H1 (cell line): ENCODE measurements around the gene TLE1. TPM values are rescaled to one million over a fixed set of nuclear protein-coding genes. Genes with fewer than 3 reads are reported as not detected.

Source experiments
- CTCF ChIA-PET: fragments of 300-600 bp; sonication (Branson Sonifier 250); formaldehyde crosslinking; loops from one replicate; lab custom pipeline; 2021; ENCODE audit not compliant: partially characterized antibody; lab: Charles Lee
- POLR2A ChIA-PET: fragments of 300-600 bp; sonication (Branson Sonifier 250); formaldehyde crosslinking; loops from one replicate; lab custom pipeline; 2021; ENCODE audit warnings: inconsistent platforms; ENCODE audit not compliant: partially characterized antibody; lab: Charles Lee
- DNase-seq, 2 experiments: peaks; one replicate each; pipeline versions ENCODE4 v3.0.0 to v3.0.0-alpha.2; 2010 to 2022; ENCODE audit warnings: low spot score in 2 of 2, low read depth in 1 of 2, mixed read lengths in 1 of 2
- FAIRE-seq: peaks from 2 replicates; lab custom pipeline; 2011; peaks lifted over from hg19 to GRCh38; lab: Jason Lieb, UNC
- H2AFZ ChIP-seq: 2 replicates; pipeline ENCODE4 v1.8.1; 2012; ENCODE audit warnings: low read length, inconsistent platforms
- H2AK5ac ChIP-seq: 2 replicates; pipeline ENCODE4 v1.6.1; 2013; ENCODE audit warnings: low read depth, low read length
- H2BK120ac ChIP-seq: replicated peaks from 2 replicates; pipeline ENCODE3; 2013; ENCODE audit warnings: low read depth, low read length, inconsistent platforms
- H2BK12ac ChIP-seq: 2 replicates; pipeline ENCODE4 v1.6.1; 2013; ENCODE audit warnings: low read depth, low read length
- H2BK15ac ChIP-seq: 2 replicates; pipeline ENCODE4 v1.6.1; 2013; ENCODE audit warnings: low read length
- H2BK20ac ChIP-seq: 2 replicates; pipeline ENCODE4 v1.6.1; 2013; ENCODE audit warnings: low read length
- H2BK5ac ChIP-seq: 2 replicates; pipeline ENCODE4 v1.6.1; 2013; ENCODE audit warnings: low read depth, low read length
- H3K14ac ChIP-seq: 2 replicates; pipeline ENCODE4 v1.6.1; 2013; ENCODE audit warnings: inconsistent platforms; ENCODE audit not compliant: insufficient read length
- H3K18ac ChIP-seq: 2 replicates; pipeline ENCODE4 v1.6.1; 2013; ENCODE audit warnings: low read length; ENCODE audit errors: extremely low read depth
- H3K23ac ChIP-seq: 2 replicates; pipeline ENCODE4 v1.6.1; 2013; ENCODE audit warnings: inconsistent platforms; ENCODE audit not compliant: insufficient read length
- H3K23me2 ChIP-seq: 2 replicates; pipeline ENCODE4 v1.6.1; 2013; ENCODE audit warnings: low read depth, low read length
- H3K27ac ChIP-seq: 2 replicates; pipeline ENCODE4 v1.6.1; 2011; ENCODE audit warnings: low read depth, low read length, inconsistent platforms
- H3K27me3 ChIP-seq, 4 experiments: replicated peaks in 1 of 4; 1 replicate in 1 of 4; 2 replicates in 3 of 4; pipeline versions ENCODE4 v1.6.1 to v1.8.1; 2011 to 2013; ENCODE audit warnings: low read length in 3 of 4, mild to moderate bottlenecking in 3 of 4, inconsistent platforms in 2 of 4, mixed read lengths in 2 of 4, moderate library complexity in 1 of 4; ENCODE audit not compliant: control insufficient read depth in 3 of 4, insufficient read depth in 3 of 4; ENCODE audit errors: extremely low read depth in 1 of 4
- H3K36me3 ChIP-seq, 4 experiments: 2 replicates each; pipeline versions ENCODE4 v1.6.1 to v1.8.1; 2011 to 2013; ENCODE audit warnings: mild to moderate bottlenecking in 4 of 4, low read length in 3 of 4, moderate library complexity in 2 of 4, control low read depth in 1 of 4, inconsistent platforms in 1 of 4; ENCODE audit not compliant: insufficient read depth in 4 of 4, control insufficient read depth in 2 of 4
- H3K4ac ChIP-seq: replicated peaks from 2 replicates; pipeline ENCODE3; 2013; ENCODE audit warnings: low read length, low read depth, mixed read lengths, inconsistent platforms; ENCODE audit not compliant: insufficient read length
- H3K4me1 ChIP-seq, 4 experiments: replicated peaks in 1 of 4; 1 replicate in 1 of 4; 2 replicates in 3 of 4; pipeline versions ENCODE4 v1.6.1 to v1.8.1; 2011 to 2013; ENCODE audit warnings: low read length in 3 of 4, inconsistent platforms in 2 of 4, mixed read lengths in 1 of 4; ENCODE audit not compliant: insufficient read depth in 4 of 4, control insufficient read depth in 3 of 4
- H3K4me2 ChIP-seq, 2 experiments: 2 replicates each; pipeline versions ENCODE4 v1.6.1 to v1.8.1; 2011 to 2013; ENCODE audit warnings: low read depth in 2 of 2, low read length in 2 of 2, control low read depth in 1 of 2, inconsistent platforms in 1 of 2, mild to moderate bottlenecking in 1 of 2; ENCODE audit not compliant: insufficient read depth in 1 of 2
- H3K4me3 ChIP-seq, 4 experiments: fragments of 200-600, 300-600 bp in 1 of 4; sonication (generic), shearing (Covaris generic), sonication (Bioruptor Twin) in 1 of 4; 2 replicates each; pipeline versions ENCODE4 v1.5.1 to v1.8.1; 2011 to 2016; ENCODE audit warnings: low read length in 4 of 4, low read depth in 3 of 4, control low read depth in 2 of 4, inconsistent platforms in 2 of 4, mild to moderate bottlenecking in 2 of 4, mixed read lengths in 1 of 4, moderate library complexity in 1 of 4; ENCODE audit not compliant: insufficient read depth in 2 of 4; ENCODE audit errors: extremely low read depth in 1 of 4
- H3K56ac ChIP-seq: replicated peaks from 2 replicates; pipeline ENCODE3; 2013; ENCODE audit warnings: low read depth, mild to moderate bottlenecking, mixed read lengths, low read length, inconsistent platforms; ENCODE audit not compliant: insufficient read length
- H3K79me1 ChIP-seq: 2 replicates; pipeline ENCODE4 v1.6.1; 2013; ENCODE audit warnings: low read depth, low read length, control low read depth
- H3K79me2 ChIP-seq, 2 experiments: 2 replicates each; pipeline versions ENCODE4 v1.6.1 to v1.8.1; 2012 to 2013; ENCODE audit warnings: low read length in 2 of 2, mild to moderate bottlenecking in 2 of 2, inconsistent platforms in 1 of 2; ENCODE audit not compliant: insufficient read depth in 2 of 2, control insufficient read depth in 1 of 2
- H3K9ac ChIP-seq, 4 experiments: replicated peaks in 1 of 4; 1 replicate in 1 of 4; 2 replicates in 3 of 4; pipeline versions ENCODE4 v1.6.1 to v1.8.1; 2011 to 2013; ENCODE audit warnings: low read depth in 3 of 4, low read length in 3 of 4, control low read depth in 2 of 4, mild to moderate bottlenecking in 2 of 4, moderate library complexity in 2 of 4, inconsistent platforms in 1 of 4; ENCODE audit errors: extremely low read depth in 1 of 4
- H3K9me3 ChIP-seq, 2 experiments: 2 replicates each; pipeline versions ENCODE4 v1.6.1 to v1.8.1; 2012 to 2013; ENCODE audit warnings: mild to moderate bottlenecking in 2 of 2, moderate library complexity in 2 of 2, control low read depth in 1 of 2, inconsistent platforms in 1 of 2, low read depth in 1 of 2, low read length in 1 of 2, mixed read lengths in 1 of 2; ENCODE audit not compliant: insufficient read depth in 2 of 2
- H4K20me1 ChIP-seq, 2 experiments: replicated peaks in 1 of 2; 2 replicates each; pipeline versions ENCODE3 to v1.8.1; 2011 to 2013; ENCODE audit warnings: inconsistent platforms in 2 of 2, low read length in 2 of 2, mild to moderate bottlenecking in 1 of 2; ENCODE audit not compliant: insufficient read depth in 2 of 2, control insufficient read depth in 1 of 2
- H4K5ac ChIP-seq: 2 replicates; pipeline ENCODE4 v1.6.1; 2013; ENCODE audit warnings: low read length, low read depth, mixed read lengths, inconsistent platforms; ENCODE audit not compliant: insufficient read length
- H4K8ac ChIP-seq: 2 replicates; pipeline ENCODE4 v1.8.0; 2013; ENCODE audit warnings: mild to moderate bottlenecking, moderate library complexity, low read length, inconsistent platforms; ENCODE audit not compliant: insufficient read depth; ENCODE audit errors: extremely low read depth
- H4K91ac ChIP-seq: replicated peaks from 2 replicates; pipeline ENCODE3; 2013; ENCODE audit warnings: low read length, mixed read lengths, inconsistent platforms; ENCODE audit not compliant: insufficient read length
- BCL11A ChIP-seq, 2 experiments: IDR thresholded peaks; one replicate each; pipeline ENCODE4 v1.6.1; 2011; ENCODE audit warnings: low read depth in 2 of 2, low read length in 2 of 2, mild to moderate bottlenecking in 2 of 2
- BRCA1 ChIP-seq: IDR thresholded peaks from 2 replicates; pipeline ENCODE4 v1.6.1; 2012; ENCODE audit warnings: low read depth, low read length, improper control_type of control experiment
- EP300 ChIP-seq, 2 experiments: IDR thresholded peaks; 1 replicate in 1 of 2; 2 replicates in 1 of 2; pipeline ENCODE4 v1.6.1; 2011 to 2012; ENCODE audit warnings: low read depth in 2 of 2, low read length in 2 of 2, mild to moderate bottlenecking in 2 of 2, borderline replicate concordance in 1 of 2, inconsistent platforms in 1 of 2, moderate library complexity in 1 of 2
- EZH2 ChIP-seq: fragments of 200-600 bp; sonication (generic); IDR thresholded peaks from 2 replicates; pipeline ENCODE4 v1.7.1; 2012; ENCODE audit warnings: low read depth, mild to moderate bottlenecking, moderate library complexity, low read length, inconsistent platforms; ENCODE audit not compliant: severe bottlenecking
- MAFK ChIP-seq: IDR thresholded peaks from 2 replicates; pipeline ENCODE4 v1.6.1; 2012; ENCODE audit warnings: low read depth, mild to moderate bottlenecking, improper control_type of control experiment, low read length
- SUZ12 ChIP-seq: fragments of 200-600 bp; sonication (generic); IDR thresholded peaks from 2 replicates; pipeline ENCODE4 v1.6.1; 2012; ENCODE audit warnings: mild to moderate bottlenecking, inconsistent platforms, low read length, moderate library complexity, mixed read lengths
- TEAD4 ChIP-seq: IDR thresholded peaks from 2 replicates; pipeline ENCODE4 v1.6.1; 2012; ENCODE audit warnings: low read depth, low read length, inconsistent platforms, mixed read lengths
- WGBS, 2 experiments: shearing (Covaris generic) in 1 of 2; methylation state at CpG; one replicate each; pipeline versions ENCODE4 v1.1.6 to v1.1.7; 2013 to 2015; ENCODE audit warnings: low lambda C conversion rate in 2 of 2, mixed read lengths in 2 of 2, inconsistent platforms in 1 of 2, low coverage in 1 of 2, missing lambda C conversion rate in 1 of 2; ENCODE audit not compliant: insufficient replicate concordance in 2 of 2, insufficient coverage in 1 of 2, insufficient read length in 1 of 2; ENCODE audit errors: extremely low coverage in 1 of 2, missing lambda C conversion rate in 1 of 2; 5-methylcytosine and 5-hydroxymethylcytosine counted together
- polyA plus RNA-seq, 7 experiments: library from polyadenylated mRNA; depleted of rRNA in 3 of 7; stranded (reverse) in 5 of 7; unstranded in 2 of 7; fragments of >200 nt in 5 of 7; fragments of 200-250 nt in 2 of 7; gene quantifications; 1 replicate in 5 of 7; 2 replicates in 1 of 7; 4 replicates in 1 of 7; pipeline versions ENCODE4 v1.2.1 to v1.2.3, GENCODE V29; 2011 to 2013; ENCODE audit warnings: missing spikeins in 2 of 7, mixed read lengths in 2 of 7
- total RNA-seq: library from RNA; stranded (reverse); fragmentation: NEBNext Ultra II Directional; extraction: Animal tissue kit (Norgen Biotek cat#: 25700); gene quantifications from 2 replicates; pipeline ENCODE4 v1.2.1, GENCODE V29; 2021

Gene TLE1
- total and polyA plus RNA-seq, 2 of the 8 experiments (the other 6 are each of a cell fraction or from before 2014, with no cell fraction given), result 81.8 to 91.6 TPM

GRCh38 chr9:81716409-81716808 is 27.1 kb upstream of the TLE1 start:
- TF ChIP-seq MAFK, result no peak
- no peak for TF ChIP-seq SUZ12
- no peak for TF ChIP-seq BRCA1
- TF ChIP-seq EZH2, result no peak
- TF ChIP-seq BCL11A (IDR thresholded peaks at IDR 0.05; ENCODE audit: low read depth in 2 of 2, low read length in 2 of 2), result no peak
- TF ChIP-seq EP300 (IDR thresholded peaks at IDR 0.05; ENCODE audit: borderline replicate concordance in 1 of 2, low read depth in 2 of 2, low read length in 2 of 2), result no peak
- no peak for TF ChIP-seq TEAD4
- Histone ChIP-seq H3K23me2 (no peaks in the 10 kb centered on the region), H2BK120ac (no peak overlapping the region), H3K4me2 (no peak overlapping the region), H2AFZ (no peak overlapping the region), H4K20me1 (no peaks in the 10 kb centered on the region), H3K4me3 (no peak overlapping the region), H2BK20ac (no peak overlapping the region), H3K18ac (no peak overlapping the region), H3K23ac (no peak overlapping the region), H3K9me3 (no peaks in the 10 kb centered on the region), H4K8ac (no peak overlapping the region), H4K91ac (peak overlapping the region; percentile 74), H3K79me1 (no peaks in the 10 kb centered on the region), H2BK15ac (no peak overlapping the region), H2BK12ac (no peak overlapping the region), H3K79me2 (no peaks in the 10 kb centered on the region), H3K4ac (no peak overlapping the region), H3K36me3 (no peaks in the 10 kb centered on the region), H3K56ac (no peak overlapping the region), H3K14ac (no peak overlapping the region), H3K9ac (no peak overlapping the region), H4K5ac (no peak overlapping the region), H2BK5ac (no peak overlapping the region), H2AK5ac (no peak overlapping the region), H3K27me3 (no peaks in the 10 kb centered on the region), H3K4me1 (peaks cover 4 to 14% (median 6%) of the 10 kb centered on the region in 4 experiments; a peak in 5 of 7 replicates), H3K27ac (no peak overlapping the region)
- POLR2A ChIA-PET, result interaction anchor here (1.0 kb wide), 1 partner anchor 22 kb away, joined by 3 read pairs; no protein-coding TSS in a partner anchor
- 93% methylated on average over 6 of the region's 6 CpGs; no CpG with 5 or more reads in 1 of the 2 experiments for WGBS, 2 experiments
- no peak for DNase-seq
- no peak for FAIRE-seq
- CTCF ChIA-PET, result interaction anchor here (1.7 kb wide), 1 partner anchor 11 kb away, joined by 6 read pairs; no protein-coding TSS in a partner anchor
